ENCODE results near the gene ECT2L.

Gene ECT2L

GRCh38 chr6:138806889-138807288 is 11.0 kb downstream of the ECT2L start:
- DNase-seq, result no peak

- no peak for DNase-seq
These were observed 13.8 kb downstream of the ECT2L start for GRCh38 chr6:138809677-138810076.

- DNase-seq, result no peak
These were observed 16.0 kb downstream of the ECT2L start for GRCh38 chr6:138811866-138812265.

- DNase-seq, result no peak
These were observed 18.4 kb downstream of the ECT2L start for GRCh38 chr6:138814179-138814834.

- no peak for DNase-seq
These were observed 19.3 kb downstream of the ECT2L start for GRCh38 chr6:138815221-138815620.

GRCh38 chr6:138815797-138816528 is 20.1 kb downstream of the ECT2L start:
- no peak for DNase-seq

GRCh38 chr6:138817799-138818198 is 21.9 kb downstream of the ECT2L start:
- DNase-seq, result no peak

- DNase-seq, result no peak
These were observed 22.8 kb downstream of the ECT2L start for GRCh38 chr6:138818496-138819194.

- DNase-seq, result no peak
These were observed 25.6 kb downstream of the ECT2L start for GRCh38 chr6:138821519-138821918.

GRCh38 chr6:138824482-138825144 is 28.7 kb downstream of the ECT2L start:
- no peak for DNase-seq

- no peak for DNase-seq
These were observed 34.4 kb downstream of the ECT2L start for GRCh38 chr6:138830248-138830647.

GRCh38 chr6:138832182-138832581 is 36.3 kb downstream of the ECT2L start:
- no peak for DNase-seq

GRCh38 chr6:138833816-138834539 is 38.1 kb downstream of the ECT2L start:
- DNase-seq, result no peak

- no peak for DNase-seq
These were observed 41.4 kb downstream of the ECT2L start for GRCh38 chr6:138837246-138837645.

GRCh38 chr6:138844192-138844591 is 48.3 kb downstream of the ECT2L start:
- DNase-seq, result no peak

- no peak for DNase-seq
These were observed 52.0 kb downstream of the ECT2L start for GRCh38 chr6:138847884-138848283.

GRCh38 chr6:138848461-138848860 is 52.6 kb downstream of the ECT2L start:
- no peak for DNase-seq

- DNase-seq, result no peak
These were observed 53.9 kb downstream of the ECT2L start for GRCh38 chr6:138849791-138850190.

- no peak for DNase-seq
These were observed 60.8 kb downstream of the ECT2L start for GRCh38 chr6:138856654-138857053.

GRCh38 chr6:138857775-138858174 is 61.9 kb downstream of the ECT2L start:
- DNase-seq, result no peak

- DNase-seq, result no peak
These were observed 66.6 kb downstream of the ECT2L start for GRCh38 chr6:138862456-138862855.

GRCh38 chr6:138863321-138863720 is 67.4 kb downstream of the ECT2L start:
- no peak for DNase-seq
